Left kidney (tissue), 2 donors: ENCODE measurements around the gene ZNF430. TPM values are rescaled to one million over a fixed set of nuclear protein-coding genes. Genes with fewer than 3 reads are reported as not detected.

Experiments
- DNase-seq: peaks from one replicate; pipeline ENCODE4 v3.0.0-alpha.2; 2013
- polyA plus RNA-seq: library from polyadenylated mRNA; unstranded; fragments of 120-200 nt; gene quantifications from one replicate; pipeline ENCODE4 v1.2.1, GENCODE V29; 2013; ENCODE audit not compliant: insufficient read length

ZNF430 gene
- polyA plus RNA-seq, 1 donor: 13.4 TPM

GRCh38 chr19:21109116-21109515, 88.7 kb downstream of the ZNF430 start:
- DNase-seq: no peak

Other genes with a start within 250 kb of the ZNF430 start
- gene ZNF66, start 244.4 kb upstream of the ZNF430 start, polyA plus RNA-seq: 10.5 TPM
- 26.1 TPM for gene ZNF85, start 97.4 kb upstream of the ZNF430 start, polyA plus RNA-seq
- 29.9 TPM for gene ZNF714, start 61.5 kb downstream of the ZNF430 start, polyA plus RNA-seq
- gene ZNF431, start 121.4 kb downstream of the ZNF430 start, polyA plus RNA-seq: 37.5 TPM